Measurements from ENCODE around the gene TIMMDC1.

DNA sequence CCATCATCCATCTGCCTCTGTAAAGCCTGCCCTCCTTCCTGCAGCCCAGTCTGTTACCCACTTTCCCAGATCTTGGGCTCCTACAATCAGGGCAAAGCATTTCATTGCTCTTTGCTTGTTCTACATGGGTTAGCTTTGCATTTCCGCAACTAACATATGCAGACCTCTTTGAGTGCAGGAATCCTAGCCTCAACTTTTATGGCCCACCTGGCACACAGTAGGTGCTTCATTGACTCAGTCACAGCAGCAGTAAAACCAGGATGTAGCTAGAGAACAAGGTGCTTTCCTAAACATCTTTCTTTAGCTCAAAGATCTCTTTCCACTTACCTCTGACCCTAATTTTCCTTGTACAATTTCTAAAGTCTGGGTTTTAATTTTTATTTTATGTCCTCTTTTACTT is 57.6 kb downstream of the TIMMDC1 start:
- TF ChIP-seq, protein P1, sequence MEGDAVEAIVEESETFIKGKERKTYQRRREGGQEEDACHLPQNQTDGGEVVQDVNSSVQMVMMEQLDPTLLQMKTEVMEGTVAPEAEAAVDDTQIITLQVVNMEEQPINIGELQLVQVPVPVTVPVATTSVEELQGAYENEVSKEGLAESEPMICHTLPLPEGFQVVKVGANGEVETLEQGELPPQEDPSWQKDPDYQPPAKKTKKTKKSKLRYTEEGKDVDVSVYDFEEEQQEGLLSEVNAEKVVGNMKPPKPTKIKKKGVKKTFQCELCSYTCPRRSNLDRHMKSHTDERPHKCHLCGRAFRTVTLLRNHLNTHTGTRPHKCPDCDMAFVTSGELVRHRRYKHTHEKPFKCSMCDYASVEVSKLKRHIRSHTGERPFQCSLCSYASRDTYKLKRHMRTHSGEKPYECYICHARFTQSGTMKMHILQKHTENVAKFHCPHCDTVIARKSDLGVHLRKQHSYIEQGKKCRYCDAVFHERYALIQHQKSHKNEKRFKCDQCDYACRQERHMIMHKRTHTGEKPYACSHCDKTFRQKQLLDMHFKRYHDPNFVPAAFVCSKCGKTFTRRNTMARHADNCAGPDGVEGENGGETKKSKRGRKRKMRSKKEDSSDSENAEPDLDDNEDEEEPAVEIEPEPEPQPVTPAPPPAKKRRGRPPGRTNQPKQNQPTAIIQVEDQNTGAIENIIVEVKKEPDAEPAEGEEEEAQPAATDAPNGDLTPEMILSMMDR (IDR thresholded peaks at IDR 0.05): no peak
- no peak for TF ChIP-seq POLR2A (IDR thresholded peaks at IDR 0.05)
